Measurements from ENCODE around the gene ABHD17C.

ABHD17C gene

GRCh38 chr15:80790236-80790635 lies 95.1 kb downstream of the ABHD17C start:
- no peak for DNase-seq

GRCh38 chr15:80791004-80791403 lies 95.9 kb downstream of the ABHD17C start:
- DNase-seq, result no peak

DNA sequence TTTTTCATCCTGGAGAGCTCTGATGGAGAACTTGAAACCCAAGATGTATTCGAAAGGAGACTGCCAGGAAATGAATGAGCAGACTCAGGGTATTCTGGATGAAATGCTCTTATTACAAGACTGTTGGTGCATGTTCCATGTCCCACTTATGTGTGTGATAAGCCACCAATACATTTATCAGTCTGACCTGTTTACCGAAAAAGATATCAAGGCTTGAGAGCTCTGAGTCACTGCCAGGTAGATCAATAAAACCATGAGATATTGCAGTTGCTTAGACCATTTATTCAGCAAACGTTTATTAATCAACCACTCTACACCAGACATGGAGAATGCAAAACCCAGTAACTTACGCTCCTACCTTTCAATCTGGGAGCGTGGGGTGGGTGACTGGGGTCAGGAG lies 101.3 kb downstream of the ABHD17C start:
- no peak for DNase-seq

GRCh38 chr15:80798911-80799310 lies 103.8 kb downstream of the ABHD17C start:
- DNase-seq, result no peak

DNA sequence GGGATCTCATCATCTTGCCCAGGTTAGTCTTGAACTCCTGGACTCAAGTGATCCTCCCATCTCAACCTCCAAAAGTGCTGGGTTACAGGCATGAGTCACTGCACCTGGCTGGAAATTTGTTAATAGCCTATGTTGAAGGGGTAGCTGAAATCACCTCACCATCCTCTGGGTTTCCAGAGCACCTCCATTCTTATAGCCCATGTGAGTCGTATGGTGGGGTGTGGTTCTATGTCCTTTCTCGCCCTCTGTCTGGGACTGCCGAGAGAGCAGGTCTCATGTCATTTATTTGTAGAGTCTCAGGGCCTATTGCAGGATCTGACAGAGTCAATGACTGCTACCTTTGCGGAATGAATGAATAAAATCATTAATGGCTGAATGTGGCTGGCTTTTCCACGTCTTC lies 105.0 kb downstream of the ABHD17C start:
- DNase-seq, result no peak

- no peak for DNase-seq
These were observed 107.0 kb downstream of the ABHD17C start for GRCh38 chr15:80801891-80802680.

GRCh38 chr15:80803580-80804525 lies 108.7 kb downstream of the ABHD17C start:
- DNase-seq, result peak; percentile 8

DNA sequence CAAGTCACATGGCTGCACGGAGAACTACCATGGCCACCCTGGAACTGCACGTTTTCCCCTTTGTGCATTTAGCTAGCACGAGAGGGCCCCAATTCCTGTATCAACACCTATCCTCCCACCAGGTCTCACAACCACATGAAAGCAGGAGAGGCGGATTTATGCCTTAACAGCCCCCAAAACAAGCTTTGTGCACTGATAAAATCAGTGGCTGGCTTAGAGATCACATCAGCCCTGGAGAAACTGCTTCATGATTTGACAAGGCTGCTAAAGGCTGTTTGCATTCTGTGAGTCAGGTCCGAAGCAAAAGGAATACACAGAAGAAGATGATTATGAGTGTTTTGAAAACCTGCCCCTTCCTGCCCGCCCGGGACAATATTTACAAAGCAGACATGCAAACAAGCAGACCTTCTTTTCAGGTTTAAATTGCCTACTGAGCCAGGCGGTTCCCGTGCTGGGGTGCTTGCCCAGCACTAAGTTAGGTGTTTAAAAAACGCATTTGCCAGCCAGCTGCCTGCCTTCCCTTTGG lies 109.9 kb downstream of the ABHD17C start:
- DNase-seq, result no peak

Measured in CD4-positive, alpha-beta T cell treated with Interleukin-12 subunit alpha and Interleukin-12 subunit beta, for 1 hour (primary cell).